SW480 (cell line): ENCODE data around the gene NUP210.

Source experiments
- DNase-seq: peaks from one replicate; pipeline ENCODE4 v3.0.0-alpha.2; 2016; ENCODE audit warnings: low spot score

Gene NUP210

DNA sequence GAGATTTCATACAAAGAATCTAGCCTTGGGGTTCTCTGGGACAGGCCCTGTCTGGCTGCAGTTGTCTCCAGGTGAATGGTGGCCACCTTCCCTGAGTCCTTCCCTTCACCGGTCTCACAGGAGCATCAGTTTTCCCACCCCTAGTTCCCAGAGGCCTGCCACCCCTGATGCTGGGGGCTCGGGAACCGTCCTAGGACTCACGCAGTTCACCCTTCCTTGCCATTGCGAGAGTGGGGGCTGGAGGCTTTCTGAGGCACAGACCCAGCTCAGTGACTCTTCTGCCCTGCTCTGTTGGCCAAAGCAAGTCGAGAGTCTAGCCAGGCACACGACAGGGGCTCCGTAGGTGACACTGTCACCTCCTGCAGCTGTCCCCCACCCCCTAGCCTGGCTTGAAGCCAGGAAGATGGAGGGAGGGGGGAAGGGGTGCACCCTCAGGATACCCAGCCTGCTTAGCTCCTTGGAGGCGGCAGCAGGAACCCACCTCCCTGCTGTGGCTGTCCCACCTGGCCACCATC, 130.3 kb downstream of the NUP210 start:
- no peak for DNase-seq

DNA sequence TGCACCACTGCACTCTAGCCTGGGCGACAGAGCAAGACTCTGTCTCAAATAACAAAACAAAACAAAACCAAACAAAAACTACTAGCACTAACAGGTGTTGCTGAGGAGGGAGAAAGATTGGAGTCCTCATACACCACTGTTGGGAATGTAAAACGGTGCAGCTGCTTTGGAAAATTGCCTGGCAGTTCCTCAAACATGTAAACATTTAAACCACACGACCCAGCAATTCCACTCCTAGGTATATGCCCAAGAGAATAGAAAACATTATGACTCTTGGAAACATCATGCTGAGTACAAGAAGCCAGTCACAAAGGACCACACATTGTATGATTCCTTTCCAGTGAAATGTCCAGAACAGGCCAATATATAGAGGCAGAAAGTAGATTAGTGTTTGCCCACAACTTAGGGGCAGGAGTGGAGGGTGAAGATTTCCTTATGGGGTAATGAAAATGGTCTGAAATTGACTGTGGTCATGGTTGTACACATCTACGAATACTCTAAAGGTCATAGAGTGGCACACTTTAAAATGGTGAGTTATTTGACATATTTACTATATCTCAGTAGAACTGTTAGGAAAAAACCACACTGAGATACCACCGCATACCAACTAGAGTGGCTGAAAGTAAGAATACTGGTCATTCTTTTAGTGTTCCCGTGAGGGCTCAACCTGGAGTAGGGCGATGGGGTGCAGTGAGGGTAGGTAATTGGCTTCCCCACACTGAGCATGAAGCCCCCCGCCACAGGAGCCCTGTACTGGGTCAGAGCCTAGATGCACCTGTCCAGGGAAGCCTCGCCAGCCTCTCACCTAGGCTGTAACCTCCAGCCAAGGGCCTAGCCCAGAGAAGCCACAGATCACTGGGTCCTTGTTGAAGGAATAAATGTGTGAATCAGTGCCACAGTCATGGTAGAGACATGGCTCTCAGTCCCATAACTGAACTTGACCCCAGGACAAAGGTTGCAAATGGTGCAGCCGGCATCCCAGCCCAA, 131.1 kb downstream of the NUP210 start:
- DNase-seq, result no peak

DNA sequence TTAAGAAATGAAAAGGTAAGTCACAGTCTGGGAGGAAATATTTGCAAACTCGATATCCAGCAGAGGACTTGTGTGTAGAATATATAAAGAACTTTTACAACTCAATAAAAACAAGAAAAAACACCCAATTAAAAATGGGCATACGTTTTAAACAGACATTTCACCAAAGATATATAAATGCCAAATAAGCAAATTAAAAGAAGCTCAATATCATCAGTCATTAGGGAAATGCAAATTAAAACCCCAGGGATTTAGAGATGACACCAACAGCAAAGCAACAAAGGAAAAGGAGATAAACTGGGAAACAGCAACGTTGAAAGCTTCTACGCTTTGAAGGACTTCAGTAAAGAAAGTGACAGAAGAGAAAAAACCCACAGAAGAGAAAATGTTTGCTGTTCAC, 132.3 kb downstream of the NUP210 start:
- no peak for DNase-seq

DNA sequence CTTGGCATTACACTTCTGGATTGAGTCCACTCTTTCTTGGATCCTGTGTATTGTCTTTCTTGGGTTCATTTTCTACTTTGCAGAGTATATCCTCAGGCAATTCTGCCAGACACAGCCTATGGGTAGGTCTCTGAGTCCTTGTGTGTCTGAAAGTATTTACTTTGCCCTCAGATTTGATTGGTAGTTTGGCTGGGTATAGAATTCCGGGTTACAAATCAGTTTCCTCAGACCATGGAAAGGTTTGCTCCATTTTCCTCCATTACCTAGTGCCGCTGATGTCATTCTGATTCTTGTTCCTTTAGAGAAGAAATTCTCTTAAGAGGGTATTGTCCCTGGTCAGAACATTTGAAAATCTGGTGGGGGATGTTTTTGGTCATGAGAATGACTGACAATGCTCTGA, 133.2 kb downstream of the NUP210 start:
- no peak for DNase-seq

DNA sequence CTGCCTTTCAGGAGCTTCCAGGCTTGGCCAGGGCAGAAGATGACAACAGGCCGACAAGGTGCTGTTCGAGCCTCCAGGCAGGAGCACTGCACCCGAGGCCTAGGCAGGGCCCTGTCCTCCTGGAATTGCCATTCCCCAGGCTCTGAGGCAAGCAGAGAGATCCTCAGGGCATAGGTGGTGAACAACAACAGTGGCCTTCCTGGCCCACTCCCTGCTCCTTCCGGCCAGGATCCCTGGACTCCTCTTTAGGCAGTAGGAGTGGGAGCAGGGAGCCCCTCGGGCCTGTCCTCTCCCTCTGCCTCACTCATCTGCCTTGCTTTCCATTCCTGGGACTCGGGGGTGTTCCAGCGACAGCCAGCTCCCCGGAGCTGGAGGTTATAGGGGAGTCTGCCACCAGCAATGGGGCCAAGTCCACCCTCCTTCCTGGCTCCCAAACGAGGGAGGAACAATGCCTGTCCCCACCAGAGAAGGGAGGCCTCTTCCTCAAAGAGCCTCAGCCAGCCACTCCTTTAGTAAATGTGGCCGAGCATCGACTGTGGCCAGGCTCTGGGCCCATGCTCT, 135.0 kb downstream of the NUP210 start:
- no peak for DNase-seq

DNA sequence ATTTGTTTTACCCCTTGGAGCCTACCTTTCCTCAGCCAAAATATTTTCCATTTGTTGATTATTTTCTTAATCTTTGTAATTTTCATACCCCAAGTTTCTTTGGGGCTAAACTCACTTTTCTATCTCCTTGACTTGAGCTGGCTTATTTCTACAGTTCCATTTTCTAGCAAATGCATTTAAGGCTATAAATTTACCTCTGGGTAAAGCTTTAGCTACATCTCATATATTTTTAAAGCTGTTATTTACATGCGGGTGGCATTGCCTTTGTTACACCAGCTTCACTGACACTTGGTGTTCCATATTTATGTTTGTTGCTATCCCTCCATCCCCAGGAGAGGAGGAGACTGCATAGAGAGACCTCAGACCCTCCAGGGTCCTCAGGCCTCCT, 136.3 kb downstream of the NUP210 start:
- no peak for DNase-seq

DNA sequence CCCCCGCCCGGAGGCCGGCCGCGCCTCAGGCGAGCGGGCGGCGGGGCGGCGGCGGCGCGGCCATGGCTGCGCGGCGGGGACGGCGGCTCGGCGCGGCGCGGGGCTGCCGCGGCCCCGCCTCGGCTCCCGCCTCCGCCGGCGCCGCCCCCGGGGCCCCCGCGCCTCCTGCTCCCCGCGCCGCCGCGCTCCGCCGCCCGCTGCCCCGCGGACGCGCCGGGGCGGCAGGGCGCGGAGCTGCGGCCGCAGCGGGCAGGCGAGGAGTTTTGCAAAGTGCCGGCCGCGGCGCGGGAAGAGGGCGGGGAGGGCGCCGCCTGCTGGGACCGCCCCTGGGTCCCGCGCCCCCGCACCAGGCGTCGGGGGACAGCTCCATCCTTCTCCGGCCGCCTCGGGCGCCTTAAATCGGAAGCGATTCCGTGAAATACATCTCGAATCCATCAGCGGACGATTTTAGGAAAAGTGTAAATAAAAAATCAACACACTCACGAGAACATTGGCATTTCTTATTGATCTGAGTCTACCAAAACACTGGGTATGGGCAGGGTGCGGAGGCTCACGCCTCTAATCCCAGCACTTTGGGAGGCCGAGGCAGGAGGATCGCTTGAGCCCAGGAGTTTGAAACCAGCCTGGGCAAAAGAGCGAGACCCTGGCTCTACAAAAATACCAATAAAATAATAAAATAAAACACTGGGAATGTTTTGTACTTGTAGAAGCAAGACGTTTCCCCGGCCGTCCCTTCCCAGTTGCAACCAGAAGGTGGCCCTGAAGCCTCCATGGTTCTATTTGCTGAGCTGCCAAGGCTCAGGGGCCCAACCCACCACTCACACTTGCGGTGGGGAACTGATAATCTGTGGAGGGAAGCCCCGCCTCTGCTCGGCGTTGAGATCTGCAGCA, 136.9 kb downstream of the NUP210 start:
- DNase-seq, result no peak

DNA sequence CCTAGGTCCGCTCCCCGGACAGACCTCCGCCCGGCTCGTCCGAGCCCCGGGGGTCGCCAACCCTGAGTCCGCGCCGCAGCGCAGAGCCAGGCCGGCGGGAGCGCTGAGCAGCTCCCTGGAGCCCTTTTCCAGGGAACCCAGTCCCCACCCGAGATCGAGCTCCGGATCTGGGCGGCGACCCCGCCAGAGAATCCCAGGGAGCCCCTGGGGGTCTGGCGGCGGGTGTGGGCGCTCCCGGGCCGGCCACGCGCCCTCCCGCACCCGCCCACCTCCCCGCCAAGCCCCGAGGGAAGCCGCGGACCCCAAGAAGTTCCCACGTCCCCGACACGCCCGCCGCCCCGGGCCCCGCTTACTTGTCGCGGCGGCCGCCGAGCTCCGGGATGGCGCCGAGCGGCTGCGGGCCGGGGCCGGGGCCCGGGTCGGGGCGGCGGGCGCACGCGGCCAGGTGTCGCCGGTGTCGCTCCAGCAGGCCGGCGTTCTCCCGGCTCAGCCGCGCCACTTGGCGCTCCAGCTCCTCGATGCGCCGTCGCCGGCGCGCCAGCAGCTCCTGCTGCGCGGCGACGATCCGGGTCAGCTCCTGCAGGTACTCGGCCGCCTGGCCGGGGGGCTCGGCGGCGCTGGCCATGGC, 137.7 kb downstream of the NUP210 start:
- no peak for DNase-seq

DNA sequence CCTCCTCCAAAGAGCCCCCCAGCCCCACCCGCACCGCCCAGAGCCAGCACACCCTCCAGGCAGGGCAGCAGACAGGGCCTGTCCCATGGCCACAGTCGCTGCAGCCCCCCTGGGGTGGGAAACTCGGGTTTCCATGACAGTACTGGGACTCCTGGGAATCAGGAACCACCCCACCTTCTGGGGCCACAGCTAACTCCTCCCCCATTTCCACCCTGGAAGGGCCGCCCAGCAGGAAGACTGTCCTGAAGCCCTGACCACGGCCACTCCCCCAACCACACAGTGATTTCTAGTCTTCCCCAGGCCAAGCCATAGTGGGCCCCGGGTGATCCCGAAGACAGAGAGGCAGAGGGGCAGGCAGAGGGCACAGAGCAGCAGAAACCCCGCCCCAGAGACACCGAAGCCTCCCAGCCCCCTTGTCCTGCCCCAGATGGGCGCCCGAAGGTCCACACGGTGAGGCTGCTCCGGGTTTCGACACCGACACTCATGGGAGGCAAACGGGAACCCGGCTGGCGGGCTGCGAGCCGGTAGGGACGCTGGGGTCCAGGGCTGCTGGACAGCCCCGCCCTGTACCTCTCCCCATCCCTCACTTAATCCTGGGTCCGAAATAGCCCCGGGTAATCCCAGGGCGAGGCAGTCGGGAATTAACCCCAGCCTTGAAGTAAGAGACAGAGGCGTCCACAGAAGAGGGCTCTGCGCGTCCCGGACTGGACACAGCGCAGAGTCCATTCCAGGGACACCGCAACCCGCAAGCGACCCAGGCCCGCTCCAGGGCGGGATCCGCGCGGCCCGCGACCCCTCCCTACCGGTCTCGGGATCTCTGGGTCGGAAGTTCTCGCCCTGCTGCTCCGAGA, 138.4 kb downstream of the NUP210 start:
- DNase-seq, result peak; percentile 32

DNA sequence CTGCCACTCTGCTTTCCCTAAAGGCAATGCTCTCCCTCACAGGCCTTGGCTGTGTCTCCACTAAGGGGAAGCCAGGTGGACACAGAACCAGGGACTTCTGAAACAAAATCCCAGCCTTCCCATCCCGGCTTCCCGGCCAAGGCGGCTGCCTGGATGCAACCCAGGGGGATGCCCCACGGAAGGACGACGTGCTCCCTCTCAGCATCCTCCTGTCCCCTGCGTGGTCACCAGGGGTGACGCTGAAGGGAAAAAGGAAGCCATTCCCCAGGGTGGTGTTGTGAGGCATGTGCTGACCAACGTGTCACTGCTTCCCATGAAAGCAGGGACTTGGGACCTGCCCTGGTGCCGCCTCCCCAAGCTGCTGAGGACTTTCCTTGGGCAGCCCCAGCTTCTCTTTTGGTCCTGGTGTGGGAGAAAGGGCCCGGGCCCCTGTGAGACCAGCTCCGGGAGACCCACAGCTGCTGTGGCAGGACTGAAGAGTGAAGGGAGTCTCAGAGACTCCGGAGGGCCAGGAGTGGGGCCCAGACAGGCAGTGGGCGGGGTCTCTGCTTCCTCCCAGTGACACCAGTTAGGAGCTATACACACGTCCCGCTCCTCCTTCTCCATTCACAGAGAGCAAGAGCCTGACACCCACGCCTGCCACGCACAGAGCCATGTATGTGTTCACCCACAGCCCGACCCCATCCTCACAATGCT, 139.2 kb downstream of the NUP210 start:
- DNase-seq, result no peak

DNA sequence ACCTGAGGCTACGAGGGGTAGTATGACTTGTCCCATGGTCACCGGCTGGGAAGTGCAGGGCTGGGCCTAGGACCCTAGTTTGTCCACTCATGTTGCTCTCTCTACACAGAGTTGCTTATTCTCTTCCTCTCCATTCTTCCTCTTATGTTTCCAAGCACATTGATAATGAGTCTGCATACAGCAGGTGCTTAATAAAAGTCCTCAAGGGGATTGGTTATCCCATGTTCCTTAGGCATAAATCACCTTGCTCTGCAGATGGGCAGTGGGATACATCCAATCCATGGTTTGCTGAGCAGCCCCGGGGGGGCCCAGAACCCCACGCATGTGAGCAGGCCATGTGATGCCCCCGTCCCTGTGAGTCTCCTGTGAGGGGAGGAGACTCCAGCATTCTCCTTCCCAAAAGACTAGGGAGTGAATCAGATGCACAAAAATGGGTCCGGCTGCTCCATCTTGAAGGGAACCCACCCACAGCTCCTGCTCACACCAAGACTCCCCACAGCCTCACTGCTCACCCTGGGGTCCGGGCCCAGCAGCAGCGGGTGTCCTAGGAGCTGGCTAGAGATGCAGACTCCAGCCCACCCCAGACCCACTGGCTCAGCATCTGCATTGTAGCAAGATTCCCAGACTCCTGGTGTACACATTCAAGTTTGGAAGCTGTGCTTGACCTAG, 139.9 kb downstream of the NUP210 start:
- DNase-seq, result no peak

DNA sequence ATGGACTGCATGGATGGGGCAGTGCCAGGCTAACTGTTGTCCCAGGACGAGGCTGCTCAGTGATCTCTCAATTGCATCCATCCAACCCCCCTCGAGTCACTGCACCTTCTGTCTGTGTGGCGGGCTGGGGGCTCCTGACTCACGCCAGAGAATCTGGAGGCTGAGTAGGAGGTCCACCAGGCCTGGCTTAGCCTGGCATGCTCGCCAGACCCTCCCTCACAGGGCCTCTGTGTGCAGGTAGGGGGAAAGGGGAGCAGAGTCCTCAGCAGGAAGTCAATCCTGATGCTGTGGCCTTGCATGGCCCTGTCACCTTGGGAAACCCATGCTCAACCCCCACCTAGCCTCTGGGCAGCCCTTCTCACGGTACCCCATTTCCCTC, 140.6 kb downstream of the NUP210 start:
- DNase-seq, result no peak

DNA sequence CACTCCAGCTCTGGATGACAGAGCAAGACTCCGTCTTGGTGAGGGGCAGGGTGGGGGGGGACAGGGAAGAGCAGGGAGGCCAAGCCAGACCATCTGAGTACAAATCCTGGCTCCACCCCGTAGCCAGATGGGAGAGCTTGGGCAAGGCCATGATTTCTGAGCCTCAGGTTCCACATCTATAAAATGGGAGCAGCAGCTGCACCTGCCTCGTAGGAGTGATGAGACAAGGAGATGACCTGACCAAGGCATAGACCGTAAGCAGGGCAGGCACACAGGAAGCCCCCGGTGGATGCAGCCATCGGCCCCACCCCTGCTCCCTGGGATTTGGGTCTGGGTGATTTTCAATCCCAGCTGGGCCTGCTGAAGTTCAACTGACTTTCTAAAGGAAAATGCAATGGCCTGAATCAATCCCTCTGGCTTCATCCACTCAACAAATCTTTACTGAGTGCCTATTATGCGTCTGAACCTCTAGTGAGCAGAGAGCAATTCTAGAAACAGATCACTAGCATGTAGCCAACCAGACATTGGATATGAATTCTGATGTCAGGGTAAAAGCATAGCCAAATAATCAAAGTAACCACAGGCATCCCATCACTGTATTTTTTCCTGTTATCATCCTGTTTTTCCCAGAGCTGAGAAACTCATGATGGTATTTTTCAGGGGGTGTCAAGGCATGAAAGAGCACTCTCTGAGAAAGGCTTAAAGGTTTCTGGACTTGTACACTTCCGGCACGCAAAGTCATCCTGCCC, 141.2 kb downstream of the NUP210 start:
- no peak for DNase-seq

DNA sequence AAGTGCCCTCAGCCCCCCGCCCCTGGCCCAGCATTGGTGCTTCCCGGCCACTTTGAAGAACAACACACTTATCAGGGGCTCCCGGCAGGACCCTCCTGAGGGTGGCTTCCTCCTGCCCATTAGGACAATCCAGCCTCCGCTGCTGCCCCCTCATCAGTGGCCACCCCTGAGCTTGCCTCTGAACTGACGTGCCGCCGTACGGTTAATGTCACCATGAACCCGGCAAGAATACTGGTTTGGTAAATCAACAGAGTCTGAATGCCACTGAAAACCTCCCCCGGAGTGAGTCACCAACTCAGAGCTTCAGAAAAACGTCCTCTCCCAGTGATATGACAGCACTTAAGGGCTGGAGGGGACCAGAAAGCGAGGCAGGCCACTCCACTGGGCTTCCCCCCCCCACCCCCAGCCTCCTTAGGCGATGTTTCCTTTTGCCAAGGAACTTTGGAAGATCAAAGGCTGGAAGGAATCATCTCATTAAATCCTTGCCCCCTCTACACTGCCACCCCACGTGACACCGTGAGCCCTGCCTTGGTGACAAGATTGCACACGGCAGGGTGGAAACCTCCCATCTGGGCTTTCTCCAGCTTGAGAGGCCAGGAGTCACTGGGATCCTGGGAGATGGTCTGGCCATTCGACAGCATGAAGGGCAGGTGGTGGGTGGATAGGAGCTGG, 142.1 kb downstream of the NUP210 start:
- peak; percentile 51 for DNase-seq

DNA sequence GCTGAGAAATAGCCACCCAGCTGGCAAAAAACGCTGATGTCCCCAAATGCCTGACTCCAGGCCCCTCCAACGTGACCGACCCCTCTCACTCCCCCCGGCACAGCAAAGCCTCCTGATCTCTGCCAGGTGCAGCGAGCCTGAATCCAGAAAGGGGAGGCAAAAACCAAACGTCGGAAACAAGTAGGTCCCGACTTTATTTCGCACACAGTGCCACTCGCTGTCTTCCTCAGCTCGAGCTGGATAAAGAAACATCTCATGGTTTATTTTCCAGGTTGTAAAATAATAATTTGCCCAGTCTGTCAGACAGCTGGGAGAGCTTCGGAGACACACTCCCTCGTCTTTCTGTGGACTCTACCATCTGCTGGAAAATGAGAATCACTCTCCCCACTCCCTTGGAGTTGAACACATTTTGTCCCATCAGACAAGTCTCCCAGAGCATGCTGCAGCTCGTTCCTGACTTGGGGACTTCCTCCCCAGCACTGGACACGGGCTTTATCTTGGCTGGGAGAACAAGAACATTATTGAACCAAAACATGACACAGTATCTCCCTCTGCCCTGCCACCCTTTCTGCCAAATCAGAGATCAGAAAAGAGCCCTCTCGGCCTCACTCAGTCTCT, 142.8 kb downstream of the NUP210 start:
- no peak for DNase-seq

DNA sequence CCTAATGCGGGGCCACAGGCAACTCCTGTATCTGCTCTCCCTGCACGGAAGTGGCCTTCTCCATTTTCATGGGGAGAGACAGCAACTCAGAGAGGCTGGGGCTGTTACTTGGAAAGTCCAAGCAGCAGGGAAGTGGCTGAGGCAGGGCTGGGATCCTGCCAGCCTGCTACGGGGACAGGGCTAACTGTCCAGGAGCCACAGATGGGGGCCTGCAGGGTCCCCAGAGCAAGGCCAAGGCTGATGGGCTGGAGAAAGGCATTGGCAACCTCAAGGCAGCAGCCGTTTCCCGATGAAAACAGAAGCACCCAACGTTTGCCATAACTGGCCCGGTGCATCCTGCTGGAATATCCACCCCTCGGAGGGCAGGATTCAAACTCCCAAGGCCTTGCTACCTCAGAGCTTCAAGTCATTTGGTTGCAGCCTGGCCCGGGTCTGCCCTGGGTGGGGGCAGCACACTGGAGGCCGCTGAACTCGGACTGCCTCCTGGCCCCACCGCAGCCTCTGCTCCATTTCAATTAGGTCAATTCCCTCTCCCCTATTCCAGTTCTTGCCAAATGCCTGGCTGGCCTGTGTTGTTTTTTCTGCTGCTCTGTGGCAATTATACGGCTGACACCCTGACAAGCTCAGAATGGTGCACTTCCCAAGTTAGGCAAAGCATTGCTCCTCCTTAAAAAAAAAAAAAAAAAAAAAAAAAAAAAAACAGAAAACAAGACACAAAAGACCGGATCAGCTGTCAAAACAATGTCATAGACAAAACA, 143.5 kb downstream of the NUP210 start:
- no peak for DNase-seq

DNA sequence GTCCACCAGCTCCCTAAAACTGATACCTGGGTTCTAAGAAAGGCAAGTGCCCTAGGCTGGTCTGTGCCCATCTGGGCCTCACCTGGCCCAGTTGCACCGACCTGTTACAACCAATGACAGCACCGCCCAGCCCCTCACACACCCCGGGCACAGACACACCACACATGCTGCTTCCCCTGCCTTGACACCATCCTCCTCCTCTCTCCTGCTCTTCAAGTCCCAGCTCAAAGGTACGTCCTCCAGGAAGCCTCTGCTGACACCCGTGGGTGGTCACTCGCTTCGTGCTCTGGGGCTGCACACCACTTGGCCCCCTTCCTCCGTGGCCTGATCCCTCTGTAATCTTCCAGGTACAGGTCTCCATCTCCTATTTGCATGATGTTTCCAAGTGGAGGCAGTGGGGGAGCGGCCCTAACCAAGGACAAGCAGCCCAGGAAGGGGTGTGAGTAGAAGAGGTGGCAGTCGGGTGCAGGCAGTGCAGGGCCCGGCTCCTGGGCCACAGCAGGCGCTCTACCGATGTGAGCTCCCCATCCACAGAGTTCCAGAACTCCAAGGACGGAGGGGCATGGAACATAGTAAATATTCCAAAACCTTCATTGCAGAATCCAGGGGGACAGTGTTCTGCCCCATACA, 144.6 kb downstream of the NUP210 start:
- no peak for DNase-seq
